K562 (cell line): ENCODE measurements around the gene GRIA3. TPM values are rescaled to one million over a fixed set of nuclear protein-coding genes. Genes with fewer than 3 reads are reported as not detected.

ENCODE experiments used
- BCOR ChIP-seq: fragments of 450-650 bp; IDR thresholded peaks from 2 replicates; pipeline ENCODE4 v1.6.1; 2016
- DPF2 ChIP-seq: fragments of 450-650 bp; IDR thresholded peaks from 2 replicates; pipeline ENCODE4 v1.6.1; 2016
- ELF2 ChIP-seq: fragments of 250-450 bp; sonication (Bioruptor Pico); IDR thresholded peaks from 2 replicates; pipeline ENCODE4 v1.5.0; 2021; ENCODE audit warnings: mild to moderate bottlenecking
- FOXA3 ChIP-seq, 2 experiments: fragments of 450-650 bp in 1 of 2; sonication (generic) in 1 of 2; formaldehyde crosslinking; IDR thresholded peaks in 1 of 2; conservative IDR thresholded peaks in 1 of 2; 2 replicates each; pipeline versions ENCODE4 v1.4.0 to v1.8.0; 2020 to 2022; ENCODE audit warnings: mild to moderate bottlenecking in 2 of 2, missing genetic modification reagents in 1 of 2
- HDGF ChIP-seq: fragments of 450-650 bp; IDR thresholded peaks from 2 replicates; pipeline ENCODE4 v1.6.1; 2016
- MYC ChIP-seq, 2 experiments: fragments of 250-450 bp in 1 of 2; sonication (Bioruptor Pico) in 1 of 2; IDR thresholded peaks; 2 replicates each; pipeline versions ENCODE4 v1.5.1 to v1.6.1; 2012 to 2021; ENCODE audit warnings: low read depth in 2 of 2, borderline replicate concordance in 1 of 2, improper control_type of control experiment in 1 of 2, low read length in 1 of 2, mild to moderate bottlenecking in 1 of 2, moderate library complexity in 1 of 2
- NR3C1 ChIP-seq: sonication (generic); formaldehyde crosslinking; IDR thresholded peaks from 2 replicates; pipeline ENCODE4 v1.8.1; 2022; ENCODE audit warnings: missing genetic modification reagents
- SMARCC2 ChIP-seq: fragments of 450-650 bp; IDR thresholded peaks from 2 replicates; pipeline ENCODE4 v1.6.1; 2017; ENCODE audit warnings: antibody characterized with exemption, moderate library complexity, mild to moderate bottlenecking, low read depth
- SOX6 ChIP-seq: fragments of 450-650 bp; IDR thresholded peaks from 2 replicates; pipeline ENCODE4 v1.6.1; 2014; ENCODE audit warnings: mild to moderate bottlenecking
- TARDBP ChIP-seq: fragments of 450-650 bp; IDR thresholded peaks from 2 replicates; pipeline ENCODE4 v1.6.1; 2016
- TCF7L2 ChIP-seq: fragments of 150-350 bp; IDR thresholded peaks from 2 replicates; pipeline ENCODE4 v1.6.1; 2016; ENCODE audit warnings: low read depth, mild to moderate bottlenecking, low read length, moderate library complexity
- ZNF384 ChIP-seq: IDR thresholded peaks from 2 replicates; pipeline ENCODE4 v1.6.1; 2012; ENCODE audit warnings: low read depth, low read length, improper control_type of control experiment
- polyA plus RNA-seq, 8 experiments: library from polyadenylated mRNA; depleted of rRNA in 4 of 8; stranded (reverse) in 5 of 8; unstranded in 3 of 8; fragments of >200 nt; fragmentation: Nextera tagmentation in 2 of 8; fragmentation: Illumina TruSeq in 1 of 8; extraction: Ambion mirVana in 2 of 8; extraction: Trizol in 1 of 8; gene quantifications; 2 replicates each; pipeline versions ENCODE4 v1.2.1 to v1.2.3, GENCODE V29; 2011 to 2014; ENCODE audit warnings: inconsistent platforms in 1 of 8, missing spikeins in 1 of 8
- total RNA-seq, 7 experiments: library from RNA; depleted of rRNA in 6 of 7; stranded (reverse); fragments of >200 nt in 6 of 7; fragmentation: Illumina TruSeq in 2 of 7; extraction: Trizol in 2 of 7; gene quantifications; 2 replicates each; pipeline versions ENCODE4 v1.2.1 to v1.2.3, GENCODE V29; 2011 to 2021; ENCODE audit warnings: low replicate concordance in 1 of 7
- TF ChIP-seq, protein P1 (sequence below): sonication (generic); formaldehyde crosslinking; IDR thresholded peaks from 2 replicates; pipeline ENCODE4 v1.8.1; 2023; ENCODE audit warnings: mild to moderate bottlenecking, missing genetic modification reagents
- TF ChIP-seq, protein P2 (sequence below): fragments of 250-450 bp; sonication (Bioruptor Pico); IDR thresholded peaks from 2 replicates; pipeline ENCODE4 v1.5.0; 2020; ENCODE audit warnings: mild to moderate bottlenecking
- TF ChIP-seq, protein P3 (sequence below): fragments of 450-650 bp; IDR thresholded peaks from 2 replicates; pipeline ENCODE4 v1.6.1; 2016

Gene GRIA3
- total and polyA plus RNA-seq, 9 of the 15 experiments (the other 6 are each of a cell fraction or from before 2014, with no cell fraction given): 0.10 TPM; not detected in 8

DNA sequence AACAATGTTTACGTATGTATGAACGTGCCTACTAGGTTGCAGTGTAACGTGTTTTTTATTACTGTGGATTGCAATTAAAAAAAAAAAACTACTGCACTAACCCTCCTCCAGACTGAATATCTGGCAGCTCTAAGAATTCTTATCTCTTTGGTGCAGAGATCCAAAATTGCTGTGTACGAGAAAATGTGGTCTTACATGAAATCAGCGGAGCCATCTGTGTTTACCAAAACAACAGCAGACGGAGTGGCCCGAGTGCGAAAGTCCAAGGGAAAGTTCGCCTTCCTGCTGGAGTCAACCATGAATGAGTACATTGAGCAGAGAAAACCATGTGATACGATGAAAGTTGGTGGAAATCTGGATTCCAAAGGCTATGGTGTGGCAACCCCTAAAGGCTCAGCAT is 280.6 kb downstream of the GRIA3 start (continued):
- peak; percentile 23; the same call in 1 of the 2 replicates for TF ChIP-seq BCOR
- no peak for TF ChIP-seq TCF7L2
- peak; percentile 79 for TF ChIP-seq SMARCC2
- TF ChIP-seq FOXA3 (CRISPR knock-in tag; conservative IDR thresholded peaks at IDR 0.05 in 1 of 2, IDR thresholded peaks at IDR 0.05 in 1 of 2): peak; percentile 91 to 94
- TF ChIP-seq HDGF: no peak
- TF ChIP-seq, protein P1, sequence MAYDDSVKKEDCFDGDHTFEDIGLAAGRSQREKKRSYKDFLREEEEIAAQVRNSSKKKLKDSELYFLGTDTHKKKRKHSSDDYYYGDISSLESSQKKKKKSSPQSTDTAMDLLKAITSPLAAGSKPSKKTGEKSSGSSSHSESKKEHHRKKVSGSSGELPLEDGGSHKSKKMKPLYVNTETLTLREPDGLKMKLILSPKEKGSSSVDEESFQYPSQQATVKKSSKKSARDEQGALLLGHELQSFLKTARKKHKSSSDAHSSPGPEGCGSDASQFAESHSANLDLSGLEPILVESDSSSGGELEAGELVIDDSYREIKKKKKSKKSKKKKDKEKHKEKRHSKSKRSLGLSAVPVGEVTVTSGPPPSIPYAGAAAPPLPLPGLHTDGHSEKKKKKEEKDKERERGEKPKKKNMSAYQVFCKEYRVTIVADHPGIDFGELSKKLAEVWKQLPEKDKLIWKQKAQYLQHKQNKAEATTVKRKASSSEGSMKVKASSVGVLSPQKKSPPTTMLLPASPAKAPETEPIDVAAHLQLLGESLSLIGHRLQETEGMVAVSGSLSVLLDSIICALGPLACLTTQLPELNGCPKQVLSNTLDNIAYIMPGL: no peak
- peak; percentile 87 for TF ChIP-seq ZNF384
- no peak for TF ChIP-seq NR3C1
- TF ChIP-seq, protein P2, sequence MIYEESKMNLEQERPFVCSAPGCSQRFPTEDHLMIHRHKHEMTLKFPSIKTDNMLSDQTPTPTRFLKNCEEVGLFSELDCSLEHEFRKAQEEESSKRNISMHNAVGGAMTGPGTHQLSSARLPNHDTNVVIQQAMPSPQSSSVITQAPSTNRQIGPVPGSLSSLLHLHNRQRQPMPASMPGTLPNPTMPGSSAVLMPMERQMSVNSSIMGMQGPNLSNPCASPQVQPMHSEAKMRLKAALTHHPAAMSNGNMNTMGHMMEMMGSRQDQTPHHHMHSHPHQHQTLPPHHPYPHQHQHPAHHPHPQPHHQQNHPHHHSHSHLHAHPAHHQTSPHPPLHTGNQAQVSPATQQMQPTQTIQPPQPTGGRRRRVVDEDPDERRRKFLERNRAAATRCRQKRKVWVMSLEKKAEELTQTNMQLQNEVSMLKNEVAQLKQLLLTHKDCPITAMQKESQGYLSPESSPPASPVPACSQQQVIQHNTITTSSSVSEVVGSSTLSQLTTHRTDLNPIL (CRISPR knock-in tag): no peak
- TF ChIP-seq MYC (IDR thresholded peaks at IDR 0.05; ENCODE audit: low read depth, low read length): peak; percentile 54
- TF ChIP-seq MYC (CRISPR knock-in tag; IDR thresholded peaks at IDR 0.05; ENCODE audit: borderline replicate concordance, low read depth): no peak
- peak; percentile 91 for TF ChIP-seq DPF2
- TF ChIP-seq SOX6: peak; percentile 88
- TF ChIP-seq ELF2 (CRISPR knock-in tag): no peak
- TF ChIP-seq, protein P3, sequence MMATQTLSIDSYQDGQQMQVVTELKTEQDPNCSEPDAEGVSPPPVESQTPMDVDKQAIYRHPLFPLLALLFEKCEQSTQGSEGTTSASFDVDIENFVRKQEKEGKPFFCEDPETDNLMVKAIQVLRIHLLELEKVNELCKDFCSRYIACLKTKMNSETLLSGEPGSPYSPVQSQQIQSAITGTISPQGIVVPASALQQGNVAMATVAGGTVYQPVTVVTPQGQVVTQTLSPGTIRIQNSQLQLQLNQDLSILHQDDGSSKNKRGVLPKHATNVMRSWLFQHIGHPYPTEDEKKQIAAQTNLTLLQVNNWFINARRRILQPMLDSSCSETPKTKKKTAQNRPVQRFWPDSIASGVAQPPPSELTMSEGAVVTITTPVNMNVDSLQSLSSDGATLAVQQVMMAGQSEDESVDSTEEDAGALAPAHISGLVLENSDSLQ: no peak
- peak; percentile 53; the same call in 1 of the 2 replicates for TF ChIP-seq TARDBP
